Measurements from ENCODE around the gene AMOTL1.

- TF ChIP-seq CTCF (IDR thresholded peaks at IDR 0.05), result peak; percentile 9 to 22 (median 20)
- TF ChIP-seq POLR2A (IDR thresholded peaks at IDR 0.05), result no peak
These were observed 5.9 kb upstream of the AMOTL1 start for GRCh38 chr11:94762208-94762607.

Measured in right lobe of liver (tissue), 4 donors.